Measurements from ENCODE around the gene INTS1.

Gene INTS1

DNA sequence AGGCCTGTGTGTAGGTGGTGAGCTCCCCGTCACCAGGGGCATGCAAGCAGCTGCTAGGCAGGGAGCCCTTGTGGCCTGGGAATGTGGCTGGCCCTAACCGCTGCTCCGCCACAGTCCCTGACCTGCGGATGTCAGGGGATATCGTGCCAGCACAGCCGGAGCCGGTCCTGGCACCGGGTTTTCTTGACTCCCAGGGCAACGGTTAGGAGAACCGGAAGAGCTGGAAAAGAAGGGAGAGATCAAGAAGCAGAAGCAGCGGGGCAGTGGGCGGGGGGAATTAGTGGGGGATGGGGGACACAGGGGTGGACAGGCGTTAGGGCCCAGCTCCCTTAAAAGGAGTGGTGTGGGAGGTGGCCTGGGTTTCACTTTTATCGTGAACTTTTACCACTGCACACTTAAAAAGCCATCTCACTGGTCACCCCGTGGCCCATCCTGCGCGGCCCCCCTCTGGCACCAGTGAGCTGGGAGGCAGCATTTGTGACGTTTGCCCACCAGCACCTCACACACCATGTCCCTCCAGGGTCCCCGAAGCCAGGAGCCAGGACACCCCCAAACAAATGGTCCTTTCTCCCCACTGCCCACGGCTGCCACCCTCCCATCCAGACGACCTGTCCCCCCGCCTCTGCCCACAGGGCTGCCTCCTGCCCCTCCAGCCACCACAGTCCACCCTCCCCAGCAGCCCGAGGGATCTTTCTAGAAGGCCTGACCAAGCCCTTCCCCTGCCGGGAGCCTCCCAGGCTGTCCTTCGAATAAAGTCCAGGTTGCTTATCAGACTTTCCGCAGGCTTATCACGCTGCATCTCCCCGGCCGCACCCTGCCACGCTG lies 43.2 kb downstream of the INTS1 start:
- peak; percentile 75 for DNase-seq (ENCODE audit: low read depth)

DNA sequence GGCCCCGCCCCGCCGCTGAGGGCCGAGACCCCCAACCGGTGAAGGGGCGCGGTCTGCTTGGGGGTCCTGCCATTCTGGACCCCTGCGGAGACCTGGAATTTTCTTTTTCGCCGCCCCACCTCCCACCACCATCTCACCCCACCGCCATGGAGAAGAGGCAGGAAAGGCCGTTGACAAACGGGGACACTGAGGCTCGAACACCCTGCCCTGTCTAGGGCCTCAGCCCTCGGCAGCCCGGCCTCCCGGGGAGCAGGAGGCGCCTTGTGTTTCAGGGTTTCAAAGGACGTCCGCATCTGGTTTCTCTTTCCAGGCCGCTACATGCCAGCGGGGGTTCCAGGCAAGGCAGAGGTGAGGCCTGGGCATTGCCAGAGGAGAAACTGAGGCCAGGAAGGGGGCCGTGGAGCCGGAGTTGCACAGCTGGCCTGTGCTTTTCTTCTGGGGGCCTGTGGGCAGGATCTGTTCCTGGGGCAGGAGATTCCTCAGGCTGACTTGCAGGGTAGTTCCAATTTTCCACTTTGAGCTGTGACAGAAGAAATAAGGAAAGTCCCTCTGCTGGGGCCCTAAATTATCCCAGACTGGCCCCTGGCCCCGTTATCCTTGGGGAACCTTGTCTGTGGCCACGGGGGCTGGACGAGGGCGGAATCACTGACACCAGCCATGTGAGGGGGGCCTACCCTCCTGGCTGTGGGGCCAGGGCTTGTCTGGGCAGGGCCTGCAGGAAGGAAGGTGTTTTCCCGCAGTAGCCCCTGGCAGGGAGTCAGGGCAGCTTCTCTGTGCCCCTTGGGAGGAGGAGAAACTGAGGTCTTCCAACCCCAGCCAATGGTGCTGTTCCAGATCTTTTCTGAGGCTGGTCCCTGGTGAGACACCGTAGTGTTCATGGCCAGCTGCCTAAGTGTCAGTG lies 44.0 kb downstream of the INTS1 start:
- DNase-seq (ENCODE audit: low read depth), result peak; percentile 9

GRCh38 chr7:1459512-1459892 lies 44.7 kb downstream of the INTS1 start:
- peak; percentile 99 for DNase-seq (ENCODE audit: low read depth)

DNA sequence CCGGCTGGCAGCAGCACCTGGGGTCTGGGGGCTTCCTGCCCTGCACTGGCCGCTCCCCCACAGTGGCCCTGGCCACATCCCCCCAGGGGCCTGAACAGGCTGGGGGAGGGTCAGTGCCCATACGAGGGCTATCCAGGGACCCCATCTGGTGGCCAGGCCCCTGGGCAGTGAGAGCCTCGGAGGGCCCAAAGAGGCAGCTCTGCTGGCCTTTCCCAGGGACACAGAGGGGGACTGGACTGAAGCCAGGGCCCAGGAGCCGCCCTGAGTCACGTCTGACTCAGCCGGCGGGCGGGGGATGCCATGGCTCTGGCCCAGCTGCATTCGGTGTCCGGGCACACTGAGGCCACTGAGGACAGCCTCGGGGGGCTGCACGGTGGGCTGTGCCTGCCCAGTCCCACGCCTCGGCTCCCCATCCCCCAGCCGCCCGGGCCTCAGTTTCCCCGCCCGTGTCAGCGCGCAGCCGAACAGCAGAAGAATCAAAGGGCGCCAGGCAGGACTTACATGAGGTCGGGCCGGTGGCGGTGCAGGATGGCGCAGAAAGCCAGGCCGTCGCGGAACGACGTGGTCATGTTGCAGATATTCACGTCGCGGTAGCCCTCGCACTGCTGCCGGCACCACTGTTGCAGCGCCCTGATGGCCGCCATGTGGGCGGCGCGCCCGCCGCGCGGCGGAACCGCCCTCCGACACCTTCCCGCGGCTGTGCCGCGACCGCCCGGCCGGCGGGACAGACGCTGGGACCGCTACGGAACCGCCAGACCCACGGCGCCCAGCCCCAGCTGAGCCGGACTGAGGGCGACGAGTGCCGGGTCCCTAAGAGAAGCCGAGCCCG lies 45.3 kb downstream of the INTS1 start, which contains the start of gene MICALL2:
Gene MICALL2, minus strand, starts transcription at position 788 of the 829 bp plus-strand sequence. Its CDS starts 144 bp downstream, at position 644.
- DNase-seq (ENCODE audit: low read depth), result peak; percentile 79

GRCh38 chr7:1457949-1458682 lies 46.1 kb downstream of the INTS1 start:
- peak; percentile 26 for DNase-seq (ENCODE audit: low read depth)

- no peak for DNase-seq (ENCODE audit: low read depth)
Measured at GRCh38 chr7:1457059-1457948, 46.9 kb downstream of the INTS1 start.

- DNase-seq (ENCODE audit: low read depth), result no peak
Measured at GRCh38 chr7:1455955-1456354, 48.2 kb downstream of the INTS1 start.

DNA sequence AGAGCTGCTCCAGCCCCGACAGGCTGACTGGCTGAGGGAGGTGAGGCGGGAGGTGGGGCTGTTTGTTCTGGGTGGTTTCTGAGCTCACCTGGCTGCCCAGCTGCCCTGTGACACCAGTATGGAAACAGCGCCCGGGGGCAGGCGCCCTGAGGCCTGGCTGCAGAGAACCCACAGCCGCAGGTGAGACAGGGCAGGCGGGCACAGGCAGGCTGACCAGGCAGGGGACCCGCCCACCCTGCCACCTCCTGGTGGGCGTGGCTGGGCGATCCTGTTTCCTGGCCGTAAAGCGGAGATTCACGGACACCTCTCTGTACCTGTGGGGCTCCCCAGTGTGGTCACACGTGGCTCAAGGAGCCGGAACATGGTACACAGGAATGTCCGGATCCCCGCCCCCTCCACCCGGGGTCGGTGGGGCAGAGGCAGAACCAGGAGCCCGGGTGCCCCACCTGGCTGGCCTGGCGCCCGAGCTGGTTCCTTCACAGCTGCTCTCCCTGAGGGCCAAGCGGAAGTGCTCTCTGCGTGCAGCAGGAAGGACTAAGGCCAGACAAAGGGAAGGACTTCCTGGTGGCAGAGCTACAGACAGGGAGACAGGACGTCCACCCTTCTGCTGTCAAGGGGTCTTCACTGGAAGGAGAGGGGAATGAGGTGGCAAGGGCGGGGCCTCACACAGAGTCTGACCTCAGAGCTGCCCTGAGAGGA lies 48.8 kb downstream of the INTS1 start:
- DNase-seq (ENCODE audit: low read depth), result no peak

DNA sequence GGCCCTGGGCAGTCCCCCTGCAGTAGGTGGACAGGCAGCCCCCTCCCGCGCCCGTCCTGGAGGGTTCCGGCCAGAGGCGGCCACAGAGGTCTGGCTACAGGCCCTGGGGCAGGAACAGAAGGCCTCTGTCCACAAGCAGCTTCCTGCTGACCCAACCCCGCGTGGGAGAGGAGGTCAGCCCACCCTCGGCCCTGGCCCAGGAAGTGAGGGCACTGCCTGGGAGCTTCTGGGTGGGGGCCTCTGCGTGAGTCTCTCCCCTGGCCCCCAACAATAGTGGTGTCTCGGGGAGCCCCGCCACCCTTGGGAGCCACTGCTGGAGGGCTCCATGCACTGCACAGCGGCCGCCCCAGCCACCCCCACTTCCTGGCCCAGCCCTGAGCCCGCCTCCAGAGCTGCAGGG lies 49.6 kb downstream of the INTS1 start:
- no peak for DNase-seq (ENCODE audit: low read depth)

- DNase-seq (ENCODE audit: low read depth), result no peak
Measured at GRCh38 chr7:1452205-1452604, 52.0 kb downstream of the INTS1 start.

DNA sequence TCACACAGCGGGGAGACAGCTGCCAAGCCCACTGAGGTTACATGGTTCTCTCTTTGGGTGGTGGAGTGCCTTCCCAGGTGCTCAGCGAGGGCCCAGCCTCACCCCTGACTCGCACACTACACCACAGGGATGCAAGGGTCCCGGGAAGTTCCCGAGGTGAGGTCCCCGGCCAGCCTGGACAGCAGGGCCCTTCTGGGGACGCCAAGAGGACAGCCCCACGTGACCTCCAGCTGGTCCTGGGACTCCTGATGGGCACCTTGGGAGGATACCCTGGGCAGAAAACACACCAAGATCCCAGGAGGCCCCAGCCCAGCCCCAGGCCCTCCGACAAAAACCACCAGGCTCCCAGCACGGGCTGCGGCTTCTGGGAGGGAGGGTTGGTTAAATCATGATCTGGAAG lies 53.2 kb downstream of the INTS1 start:
- no peak for DNase-seq (ENCODE audit: low read depth)

GRCh38 chr7:1450431-1450830 lies 53.8 kb downstream of the INTS1 start:
- no peak for DNase-seq (ENCODE audit: low read depth)

GRCh38 chr7:1449951-1450350 lies 54.2 kb downstream of the INTS1 start:
- no peak for DNase-seq (ENCODE audit: low read depth)

- DNase-seq (ENCODE audit: low read depth), result no peak
Measured at GRCh38 chr7:1449501-1449900, 54.7 kb downstream of the INTS1 start.

DNA sequence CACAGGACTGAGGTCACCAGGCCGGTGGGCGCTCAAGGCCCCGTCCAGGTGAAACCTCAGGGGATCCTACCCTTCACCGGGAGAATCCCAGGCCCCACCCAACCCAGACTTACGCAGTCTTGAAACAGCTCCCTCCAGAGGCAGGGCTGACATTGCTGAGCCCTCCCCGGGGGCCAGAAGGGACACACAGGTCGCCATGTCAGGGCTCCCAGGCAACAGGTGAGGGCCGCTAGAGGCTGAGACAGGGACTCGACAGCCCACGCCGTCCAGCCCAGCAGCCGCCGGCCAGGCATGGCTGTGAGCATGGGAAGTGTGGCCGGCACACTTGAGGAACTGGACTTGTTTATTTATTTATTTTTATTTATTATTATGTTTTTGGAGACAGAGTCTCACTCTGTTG lies 55.2 kb downstream of the INTS1 start:
- DNase-seq (ENCODE audit: low read depth), result no peak

GRCh38 chr7:1447551-1448244 lies 56.5 kb downstream of the INTS1 start:
- DNase-seq (ENCODE audit: low read depth), result peak; percentile 46

GRCh38 chr7:1447112-1447511 lies 57.1 kb downstream of the INTS1 start:
- no peak for DNase-seq (ENCODE audit: low read depth)

DNA sequence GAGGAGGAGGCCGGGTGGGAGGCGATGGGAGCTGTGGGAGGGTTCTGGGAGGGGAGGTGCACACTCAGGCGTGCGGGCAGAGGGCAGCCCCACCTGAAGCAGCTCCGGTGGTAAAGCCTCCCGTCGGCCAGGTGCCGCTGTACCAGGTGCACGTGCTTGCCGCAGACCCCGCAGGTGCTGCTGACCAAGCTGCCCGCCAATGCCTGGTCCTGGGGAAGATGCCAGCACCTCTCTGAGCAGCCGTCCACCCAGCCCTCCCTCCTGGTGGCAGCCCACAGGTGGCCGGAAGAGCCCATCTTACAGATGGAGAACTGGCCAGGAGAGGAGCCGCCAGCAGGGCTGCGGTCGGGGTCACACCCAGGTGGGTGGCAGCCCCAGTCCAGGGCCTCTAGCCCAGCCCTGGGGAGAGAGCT lies 57.6 kb downstream of the INTS1 start:
- no peak for DNase-seq (ENCODE audit: low read depth)

DNA sequence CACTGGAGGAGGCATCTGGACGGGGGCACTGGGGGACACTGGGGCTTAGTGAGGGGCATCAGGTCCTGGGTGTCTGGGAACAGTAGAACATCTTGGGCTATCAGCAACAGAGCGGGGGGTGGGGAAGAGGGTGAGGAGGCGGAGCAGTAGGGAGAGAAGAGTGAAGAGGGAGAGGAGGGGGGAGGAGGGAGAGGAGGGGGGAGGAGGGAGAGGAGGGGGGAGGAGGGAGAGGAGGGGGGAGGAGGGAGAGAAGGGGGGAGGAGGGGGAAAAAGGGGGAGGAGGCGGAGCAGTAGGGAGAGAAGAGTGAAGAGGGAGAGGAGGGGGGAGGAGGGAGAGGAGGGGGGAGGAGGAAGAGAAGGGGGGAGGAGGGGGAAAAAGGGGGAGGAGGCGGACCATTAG lies 58.2 kb downstream of the INTS1 start:
- peak; percentile 65 for DNase-seq (ENCODE audit: low read depth)
